Epithelial cell of esophagus (primary cell): Measurements from ENCODE around the gene ABCB1.
A peak's percentile ranks its signal among the peaks of the same experiment; 100 is the strongest.

Experiments used
- DNase-seq: peaks from one replicate; pipeline ENCODE4 v3.0.0; 2010; ENCODE audit warnings: low read depth
- H3K4me3 ChIP-seq: 2 replicates; pipeline ENCODE4 v1.5.1; 2011; ENCODE audit warnings: mild to moderate bottlenecking, low read length, control low read depth
- CTCF ChIP-seq: IDR thresholded peaks from 2 replicates; pipeline ENCODE4 v1.5.1; 2011; ENCODE audit warnings: low read depth, mild to moderate bottlenecking, low read length, control low read depth, inconsistent platforms; ENCODE audit not compliant: insufficient read depth; ENCODE audit errors: missing control alignments

ABCB1 gene

GRCh38 chr7:87510411-87510875 is 90.2 kb downstream of the ABCB1 start:
- no peak for DNase-seq
- no peak overlapping the region for H3K4me3 ChIP-seq
- TF ChIP-seq CTCF, result no peak

GRCh38 chr7:87507446-87507845 is 93.2 kb downstream of the ABCB1 start:
- peak; percentile 33 for TF ChIP-seq CTCF
- peak; percentile 10 for DNase-seq
- H3K4me3 ChIP-seq, result no peak overlapping the region

- H3K4me3 ChIP-seq, result no peak overlapping the region
- DNase-seq, result peak; percentile 32
- TF ChIP-seq CTCF, result peak; percentile 34
Measured at GRCh38 chr7:87506246-87507180, 94.2 kb downstream of the ABCB1 start.

GRCh38 chr7:87505557-87506245 is 95.0 kb downstream of the ABCB1 start:
- no peak overlapping the region for H3K4me3 ChIP-seq
- DNase-seq, result no peak
- TF ChIP-seq CTCF, result no peak

GRCh38 chr7:87505122-87505521 is 95.6 kb downstream of the ABCB1 start:
- H3K4me3 ChIP-seq, result no peak overlapping the region
- TF ChIP-seq CTCF, result no peak
- DNase-seq, result no peak

GRCh38 chr7:87499494-87499893 is 101.2 kb downstream of the ABCB1 start:
- TF ChIP-seq CTCF, result no peak
- DNase-seq, result no peak
- H3K4me3 ChIP-seq, result no peak overlapping the region

GRCh38 chr7:87498893-87499292 is 101.8 kb downstream of the ABCB1 start:
- no peak for DNase-seq
- no peak for TF ChIP-seq CTCF
- no peak overlapping the region for H3K4me3 ChIP-seq
